Measurements from ENCODE around the gene GPR89B.
"Not testable (repeated sequence)": the region's sequence is repeated elsewhere in the genome, so short reads cannot be mapped to it uniquely, and the experiment has no call there.

Gene GPR89B

DNA sequence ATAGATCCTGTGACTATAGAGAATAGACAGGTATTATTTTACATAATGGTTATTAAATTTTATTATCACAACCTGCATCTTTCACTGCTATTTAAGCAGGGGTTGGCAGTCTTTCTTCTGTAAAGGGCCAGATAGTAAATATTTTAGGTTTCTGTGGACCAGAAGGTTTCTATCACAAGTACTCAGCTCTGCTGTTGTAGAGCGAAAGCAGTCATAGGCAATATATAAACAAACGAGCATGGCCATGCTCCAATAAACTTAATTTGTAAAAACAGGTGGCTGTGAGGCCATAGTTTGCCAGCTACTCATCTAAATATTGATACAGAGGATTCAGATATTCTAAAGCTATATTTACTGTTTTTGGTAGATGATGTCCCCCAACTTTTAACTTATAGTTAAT is 12.2 kb downstream of the GPR89B start:
- not testable (repeated sequence) for DNase-seq (ENCODE audit: low read depth)

DNA sequence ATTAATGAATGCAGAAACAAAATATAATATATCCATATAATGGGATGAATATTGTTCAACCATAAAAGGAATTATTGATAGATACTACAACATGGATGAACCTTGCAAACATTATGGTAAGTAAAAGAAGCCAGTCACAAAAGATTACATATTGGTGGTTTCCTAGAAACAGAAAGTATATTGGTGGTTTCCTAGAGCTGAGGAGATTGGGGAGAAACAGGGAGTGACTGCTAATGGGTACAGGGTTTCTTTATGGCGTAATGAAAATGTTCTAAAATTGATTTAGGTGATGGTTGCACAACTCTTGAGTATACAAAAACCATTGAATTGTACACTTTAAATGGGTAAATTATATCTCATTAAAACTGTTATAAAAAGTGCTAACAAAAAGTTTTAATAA is 14.3 kb downstream of the GPR89B start:
- not testable (repeated sequence) for DNase-seq (ENCODE audit: low read depth)

DNA sequence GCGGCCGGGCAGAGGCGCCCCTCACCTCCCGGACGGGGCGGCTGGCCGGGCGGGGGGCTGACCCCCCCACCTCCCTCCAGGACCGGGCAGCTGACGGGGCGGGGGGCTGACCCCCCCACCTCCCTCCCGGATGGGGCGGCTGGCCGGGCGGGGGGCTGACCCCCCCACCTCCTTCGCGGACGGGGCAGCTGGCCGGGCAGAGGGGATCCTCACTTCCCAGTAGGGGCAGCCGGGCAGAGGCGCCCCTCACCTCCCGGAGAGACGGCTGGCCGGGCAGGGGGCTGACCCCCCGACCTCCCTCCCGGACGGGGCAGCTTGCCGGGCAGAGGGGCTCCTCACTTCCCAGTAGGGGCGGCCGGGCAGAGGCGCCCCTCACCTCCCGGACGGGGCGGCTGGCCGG is 21.3 kb downstream of the GPR89B start:
- DNase-seq (ENCODE audit: low read depth), result not testable (repeated sequence)

DNA sequence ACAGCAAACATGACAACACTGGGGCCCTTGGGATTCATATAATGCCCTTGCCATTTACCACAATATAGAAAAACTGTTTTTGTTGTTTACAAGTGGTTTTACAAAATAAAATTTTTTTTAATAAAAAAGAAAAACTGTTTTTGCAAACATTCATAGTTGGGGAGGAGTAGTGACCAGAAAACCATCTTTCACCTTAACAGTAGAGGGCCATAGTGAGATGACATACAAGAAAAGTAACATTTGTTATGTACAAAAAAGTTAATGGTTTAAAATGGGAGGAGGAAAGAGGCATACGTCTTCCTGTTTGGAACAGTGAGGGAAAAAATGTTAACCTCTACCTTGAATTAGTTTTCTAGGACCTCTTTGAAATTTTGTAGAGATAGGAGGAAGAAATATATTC is 30.7 kb downstream of the GPR89B start:
- not testable (repeated sequence) for DNase-seq (ENCODE audit: low read depth)

DNA sequence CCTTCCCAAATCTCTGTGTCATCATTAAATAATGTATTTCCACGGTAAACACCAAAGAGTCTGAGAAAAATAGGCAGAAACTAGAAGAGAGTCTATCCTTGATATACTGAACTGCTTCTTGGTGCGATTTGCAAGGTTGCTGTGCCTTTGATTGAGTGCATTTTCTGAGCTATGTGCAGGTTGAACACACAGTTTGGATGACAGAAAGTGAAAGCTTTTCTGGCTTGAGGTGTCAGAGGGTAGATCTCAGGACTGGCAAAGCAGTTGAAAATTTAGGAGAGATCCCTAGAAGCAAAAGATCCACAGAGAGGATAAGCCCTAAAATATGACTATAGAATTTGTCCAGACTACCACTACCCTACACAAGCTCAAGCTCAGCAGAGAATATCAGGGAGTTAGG is 31.5 kb downstream of the GPR89B start:
- DNase-seq (ENCODE audit: low read depth), result not testable (repeated sequence)

DNA sequence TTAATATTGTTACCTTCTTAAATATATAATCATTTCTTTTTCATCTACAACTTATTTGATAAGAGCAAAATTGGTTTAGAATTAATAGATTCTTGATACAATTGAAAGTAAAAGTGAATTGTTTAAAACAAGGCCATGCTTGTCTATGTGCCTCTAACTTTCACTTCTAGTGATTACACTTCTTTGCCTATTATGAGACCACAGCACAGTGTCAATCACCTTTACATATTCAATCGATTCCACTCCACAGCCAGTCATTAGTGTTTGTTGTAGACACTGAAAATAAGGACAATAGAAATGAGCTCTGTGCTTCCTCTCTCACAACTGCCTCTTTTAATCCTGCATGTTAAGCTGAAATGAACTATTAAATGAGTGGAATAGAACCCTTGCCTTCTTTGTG is 36.4 kb downstream of the GPR89B start:
- DNase-seq (ENCODE audit: low read depth), result not testable (repeated sequence)

DNA sequence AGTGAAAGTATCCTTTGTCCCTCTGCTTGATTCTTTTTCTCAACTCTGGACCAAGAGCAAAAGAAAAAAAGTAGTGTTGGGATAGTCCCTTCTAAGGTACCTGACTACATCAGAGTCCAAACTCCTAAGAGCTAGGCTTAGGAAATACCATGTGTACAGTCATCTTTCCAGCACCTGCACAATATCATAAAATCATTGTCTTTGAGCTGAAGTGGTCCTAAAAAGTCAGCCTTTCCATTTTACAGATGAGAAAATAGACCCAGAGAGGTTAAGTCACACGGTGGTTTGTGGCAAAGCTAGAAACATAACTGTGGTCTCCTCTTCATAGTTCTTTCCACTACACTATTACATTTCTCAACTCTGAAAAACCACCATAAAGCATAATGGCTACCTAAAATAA is 38.4 kb downstream of the GPR89B start:
- DNase-seq (ENCODE audit: low read depth), result not testable (repeated sequence)

DNA sequence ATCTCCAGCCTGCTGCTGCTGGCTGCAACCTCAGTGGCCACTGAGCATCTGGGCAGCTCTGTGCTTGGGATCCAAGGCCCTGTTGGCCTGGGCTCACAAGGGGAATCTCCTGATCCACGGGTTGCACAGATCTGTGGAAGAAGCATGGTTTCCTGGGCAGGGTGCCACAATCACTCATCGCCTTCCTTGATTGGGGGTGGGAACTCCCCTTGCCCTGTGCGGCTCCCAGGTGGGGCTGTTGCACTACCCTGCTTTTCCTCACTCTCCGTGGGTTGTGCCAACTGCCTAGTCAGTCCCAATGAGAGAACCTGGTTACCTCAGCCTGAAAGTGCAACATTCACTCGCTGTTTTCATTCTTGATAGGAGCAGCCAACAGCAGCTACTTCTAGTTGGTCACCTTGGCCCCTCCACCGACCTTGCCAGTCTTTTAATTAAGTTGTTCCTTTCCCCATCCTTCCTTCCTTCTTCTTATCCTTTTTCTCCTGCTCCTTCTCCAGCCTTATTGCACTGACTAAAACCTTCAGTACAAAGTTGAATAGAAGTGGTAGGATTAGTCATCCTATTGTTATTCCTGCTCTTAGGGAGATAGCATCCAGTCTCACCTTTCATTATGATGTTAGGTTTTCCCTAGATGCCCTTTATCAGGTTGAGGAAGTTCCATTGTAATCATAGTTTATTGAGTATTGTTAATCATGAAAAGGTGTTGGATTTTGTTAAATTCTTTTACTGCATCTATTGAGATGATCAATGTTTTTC is 50.9 kb downstream of the GPR89B start:
- DNase-seq (ENCODE audit: low read depth), result not testable (repeated sequence)

DNA sequence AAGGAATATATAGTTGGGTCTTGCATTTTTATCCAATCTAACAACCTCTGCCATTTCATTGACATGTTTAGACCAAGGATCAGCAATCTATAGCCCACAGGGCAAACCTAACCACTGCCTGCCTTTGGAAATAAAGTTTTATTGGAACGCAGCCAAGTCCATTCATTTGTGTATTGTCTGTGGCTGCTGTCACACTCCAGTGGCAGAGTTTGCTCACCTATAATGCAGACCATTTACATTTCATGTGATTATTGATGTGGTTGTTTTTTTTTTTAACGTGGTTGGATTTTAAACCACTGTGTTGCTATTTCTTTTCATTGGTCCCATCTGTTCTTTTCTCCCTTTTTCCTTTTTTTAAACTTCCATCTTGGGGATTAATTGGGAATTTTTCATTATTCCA is 57.2 kb downstream of the GPR89B start:
- not testable (repeated sequence) for DNase-seq (ENCODE audit: low read depth)

DNA sequence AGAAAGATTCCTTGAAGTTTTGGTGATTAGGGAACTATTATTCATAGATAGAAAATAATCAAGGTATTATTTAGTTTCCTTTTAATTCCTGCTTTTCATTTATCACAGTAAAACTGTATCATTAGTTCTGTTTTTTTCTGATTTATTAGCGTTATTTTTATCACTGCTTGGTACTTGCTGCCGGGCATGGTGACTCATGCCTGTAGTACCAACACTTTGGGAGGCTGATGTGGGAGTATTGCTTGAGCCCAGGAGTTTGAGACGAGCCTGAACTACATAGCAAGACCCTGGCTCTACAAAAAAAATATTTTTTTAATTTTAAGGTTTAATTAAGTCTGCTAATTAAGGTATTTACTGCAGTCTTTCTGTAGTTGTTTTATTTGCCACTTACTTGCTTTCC is 59.7 kb downstream of the GPR89B start:
- not testable (repeated sequence) for DNase-seq (ENCODE audit: low read depth)

DNA sequence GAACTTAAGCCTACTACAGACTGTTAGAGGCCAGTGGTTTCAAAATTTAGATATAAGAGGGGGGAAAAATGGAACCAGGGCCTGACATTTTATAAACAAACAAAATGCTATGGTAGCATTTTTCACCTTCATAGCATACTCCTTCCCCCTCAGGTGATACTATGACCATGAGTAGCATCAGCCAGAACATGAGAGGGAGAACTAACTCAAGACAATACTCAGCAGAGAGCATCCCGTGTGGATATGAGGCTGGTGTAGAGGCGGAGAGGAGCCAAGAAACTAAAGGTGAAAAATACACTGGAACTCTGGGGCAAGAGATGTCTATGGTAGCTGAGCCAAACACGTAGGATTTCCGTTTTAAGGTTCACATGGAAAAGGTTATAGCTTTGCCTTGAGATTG is 64.7 kb downstream of the GPR89B start:
- not testable (repeated sequence) for DNase-seq (ENCODE audit: low read depth)

DNA sequence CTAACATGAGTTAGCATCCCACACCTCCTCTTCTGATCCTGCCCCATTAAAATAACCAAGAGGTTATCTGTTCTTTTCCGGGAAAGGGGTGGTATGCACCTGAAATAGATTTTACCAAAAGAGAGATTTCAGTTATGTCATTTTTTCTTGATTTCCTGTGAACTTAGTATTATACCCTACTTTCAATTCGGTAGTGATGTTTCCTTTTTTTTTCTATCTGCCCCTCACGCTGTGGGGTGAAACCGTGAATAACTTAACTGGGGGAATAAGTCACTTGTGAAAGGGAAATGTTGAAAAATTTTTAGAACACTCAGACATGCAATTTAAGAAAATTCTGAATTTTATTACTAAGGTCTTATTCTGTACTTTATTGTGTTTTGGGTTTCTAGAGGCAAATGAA is 65.2 kb downstream of the GPR89B start:
- not testable (repeated sequence) for DNase-seq (ENCODE audit: low read depth)

DNA sequence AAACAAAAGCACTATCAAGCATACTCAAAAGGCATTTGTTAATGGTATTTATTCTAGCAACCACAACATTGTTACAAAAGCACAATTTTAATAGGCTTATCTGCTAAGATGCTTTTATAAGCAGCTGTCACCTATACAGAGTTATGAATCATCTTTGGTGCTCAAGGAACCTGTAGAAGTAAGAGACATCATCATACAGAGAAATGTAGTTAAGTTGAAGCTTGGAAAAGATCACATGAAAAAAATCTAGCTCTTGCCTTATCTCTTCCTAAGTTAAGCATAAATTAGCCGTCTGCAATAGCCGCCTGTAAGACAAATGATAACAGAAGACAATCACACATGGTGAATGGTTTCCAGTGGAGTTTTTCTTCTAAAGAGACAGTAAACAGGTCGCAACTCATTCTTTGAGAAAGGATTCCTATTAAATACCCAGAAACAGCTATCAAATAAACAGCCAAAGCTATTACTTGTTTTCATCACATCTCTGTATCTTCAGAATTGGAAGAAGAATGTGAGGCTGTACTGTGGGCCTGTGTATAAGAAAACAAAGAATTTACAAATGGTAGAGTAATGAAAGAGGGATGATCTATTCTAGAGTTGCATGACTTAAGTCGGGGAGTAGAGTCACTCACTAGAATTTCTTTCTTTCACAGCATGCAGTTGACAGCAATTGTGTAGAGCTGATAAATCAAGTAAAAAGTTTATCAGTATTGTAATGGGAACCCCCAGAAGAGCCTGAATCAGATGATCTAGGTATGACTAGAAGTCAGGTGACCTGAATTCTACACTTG is 65.8 kb downstream of the GPR89B start:
- DNase-seq (ENCODE audit: low read depth), result not testable (repeated sequence)

DNA sequence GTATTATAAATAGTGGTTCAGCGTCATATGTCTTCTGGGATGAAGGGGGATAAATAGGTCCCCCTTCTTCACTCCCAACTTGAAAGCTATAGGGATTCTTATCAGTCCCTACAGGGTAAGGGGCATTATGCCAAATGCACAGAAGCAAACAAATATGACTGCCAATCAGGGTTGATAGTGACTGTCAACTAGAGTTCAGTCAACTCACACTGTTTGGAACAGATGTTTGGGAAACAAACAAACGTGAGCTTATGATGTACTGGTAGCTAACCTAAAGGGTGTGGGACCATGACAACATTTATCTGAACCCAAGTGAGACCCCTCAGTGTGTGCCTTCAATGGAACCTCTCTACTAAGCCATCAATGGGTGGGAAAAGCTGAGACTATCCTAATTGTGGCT is 67.9 kb downstream of the GPR89B start:
- DNase-seq (ENCODE audit: low read depth), result not testable (repeated sequence)

DNA sequence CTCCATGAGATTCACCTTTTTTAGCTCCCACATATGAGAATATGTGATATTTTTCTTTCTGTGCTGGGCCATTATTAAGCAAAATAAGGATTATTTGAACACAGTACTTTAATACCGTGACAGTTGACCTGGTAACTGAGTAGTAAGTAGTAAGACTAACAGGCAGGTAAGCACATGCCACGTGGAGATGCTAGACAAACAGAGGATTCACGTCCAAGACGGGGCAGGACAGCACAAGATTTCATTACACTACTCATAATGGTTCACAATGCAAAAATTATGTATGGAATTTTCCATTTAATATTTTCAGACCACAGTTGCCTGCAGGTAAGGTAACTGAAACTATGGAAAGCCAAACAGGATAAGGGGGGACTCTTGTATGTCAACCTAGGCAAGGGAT is 79.5 kb downstream of the GPR89B start:
- DNase-seq (ENCODE audit: low read depth), result not testable (repeated sequence)

DNA sequence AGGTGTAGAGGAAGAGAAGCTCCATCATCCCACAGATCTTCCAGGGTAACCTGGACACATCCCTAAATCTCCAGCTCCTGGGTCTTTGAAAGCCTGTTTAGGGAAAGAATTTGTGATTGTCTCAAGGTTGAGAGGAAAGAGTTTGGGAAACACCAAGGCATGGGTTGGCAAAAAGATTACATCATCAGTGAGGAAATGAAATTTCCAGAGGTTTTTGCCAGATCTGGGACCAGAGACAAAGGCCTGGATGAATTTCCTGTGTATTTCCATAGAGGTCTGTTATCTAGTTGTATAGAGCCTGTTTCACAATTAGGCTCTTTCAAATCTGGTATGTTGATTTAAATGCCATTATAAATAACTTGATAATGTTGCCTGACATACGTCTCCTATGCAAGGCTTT is 82.3 kb downstream of the GPR89B start:
- no peak for DNase-seq (ENCODE audit: low read depth)

DNA sequence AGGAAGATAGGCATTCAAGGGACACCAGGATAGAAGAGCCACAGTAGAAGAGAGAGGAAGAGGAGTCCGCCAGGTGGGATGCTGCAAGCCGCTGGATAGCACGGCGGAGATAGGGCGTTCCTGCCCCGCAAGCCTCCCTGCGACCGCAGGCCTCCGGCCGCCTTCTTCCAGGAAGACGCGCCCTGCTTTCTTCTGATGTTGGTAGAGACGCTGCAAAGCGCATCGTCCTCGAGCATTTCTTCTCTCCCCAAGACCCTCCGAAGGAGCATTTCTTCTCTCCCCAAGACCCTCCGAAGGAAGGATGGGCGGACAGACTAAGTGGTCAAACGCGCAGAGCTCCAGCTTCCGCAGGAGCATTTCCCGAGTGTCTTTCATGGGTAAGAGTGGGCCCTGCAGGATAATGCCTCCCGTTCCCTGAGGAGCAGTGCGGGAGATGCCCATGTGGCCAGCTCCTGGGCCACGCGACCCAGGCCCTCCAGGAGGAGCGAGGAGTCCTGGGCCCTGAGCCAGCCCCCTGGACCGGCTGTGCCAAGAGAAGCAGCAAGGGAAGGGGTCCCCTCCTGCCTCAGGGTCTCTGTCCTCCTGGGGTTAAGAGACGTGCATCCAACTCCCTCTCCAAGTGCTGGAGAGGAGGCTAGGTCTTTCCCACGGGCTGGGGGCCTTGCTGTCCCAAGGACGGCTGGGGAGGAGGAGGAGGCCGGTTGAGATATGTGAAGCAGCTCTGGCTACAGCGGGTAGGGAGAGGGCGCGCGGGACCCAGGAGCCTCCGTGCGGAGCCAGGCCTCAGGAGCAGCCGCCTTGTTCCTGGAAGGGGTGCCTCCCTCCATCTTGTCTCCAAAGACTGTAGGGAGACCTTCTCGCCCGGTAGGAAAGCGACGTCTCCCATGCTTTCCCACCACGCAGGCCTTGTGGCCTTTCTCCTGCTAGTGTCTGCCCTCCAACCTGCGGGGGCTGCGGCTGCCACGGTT is 85.2 kb downstream of the GPR89B start:
- not testable (repeated sequence) for DNase-seq (ENCODE audit: low read depth)

DNA sequence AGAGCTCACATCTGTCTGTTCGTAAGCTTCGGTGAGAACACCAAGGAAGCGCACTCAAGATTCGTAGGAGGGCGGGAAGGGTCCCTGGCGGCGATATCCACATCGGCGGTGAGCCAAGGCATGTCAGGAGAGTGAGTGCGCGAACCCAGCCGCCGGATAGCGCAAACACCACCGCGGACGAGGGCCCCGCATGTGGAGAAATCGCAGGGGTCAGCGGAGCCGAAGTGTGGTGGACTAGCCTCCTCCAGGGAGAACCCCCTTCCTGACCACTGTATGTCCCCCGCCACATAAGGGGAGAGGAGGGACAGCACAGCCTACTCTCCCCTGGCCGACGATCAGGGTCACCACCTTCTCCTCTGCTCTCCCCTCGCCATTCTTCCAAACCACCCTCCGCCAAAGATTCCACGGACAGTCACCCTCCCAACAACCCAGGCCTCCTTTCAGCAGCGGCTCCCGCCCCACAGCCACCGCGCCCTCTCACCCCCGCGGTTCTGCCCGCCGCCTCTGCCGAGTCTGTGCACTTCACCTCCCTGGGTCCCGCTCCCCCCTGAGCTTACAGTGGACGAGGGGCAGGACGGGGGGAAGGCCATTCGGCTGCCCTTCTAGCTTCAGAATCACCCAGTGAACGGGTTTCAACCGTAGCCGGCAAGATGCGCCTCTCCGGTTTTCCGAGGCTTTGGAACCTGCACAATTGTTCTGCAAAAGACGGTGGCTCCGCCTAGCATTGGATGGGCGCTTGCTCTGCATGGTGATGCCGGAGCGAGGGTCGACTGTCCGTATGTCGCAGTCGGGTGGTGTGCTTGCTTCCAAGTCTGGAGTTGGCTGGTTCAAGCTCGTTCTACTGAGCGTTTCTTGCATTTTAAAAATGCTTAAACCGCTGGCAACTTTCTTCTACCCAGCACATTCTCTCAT is 86.3 kb downstream of the GPR89B start:
- DNase-seq (ENCODE audit: low read depth), result not testable (repeated sequence)

DNA sequence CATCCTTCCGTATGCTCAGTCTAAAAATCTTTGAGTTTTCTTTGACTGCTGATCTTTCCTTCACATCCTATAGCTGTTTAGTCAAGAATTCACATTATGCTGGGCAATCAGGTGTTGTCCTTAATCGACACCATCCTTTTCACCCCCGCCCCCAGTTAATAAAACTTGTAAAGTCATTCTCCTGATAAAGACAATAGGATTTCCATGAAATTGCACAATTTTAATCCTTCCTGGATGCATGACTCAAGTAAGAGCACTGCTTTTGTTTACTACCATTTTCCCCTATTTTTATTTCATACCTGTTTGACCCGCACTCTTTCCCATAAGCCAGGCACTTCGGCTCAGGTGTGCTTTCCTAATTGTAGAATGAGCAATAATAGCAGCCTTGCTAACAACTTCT is 96.7 kb downstream of the GPR89B start:
- not testable (repeated sequence) for DNase-seq (ENCODE audit: low read depth)

DNA sequence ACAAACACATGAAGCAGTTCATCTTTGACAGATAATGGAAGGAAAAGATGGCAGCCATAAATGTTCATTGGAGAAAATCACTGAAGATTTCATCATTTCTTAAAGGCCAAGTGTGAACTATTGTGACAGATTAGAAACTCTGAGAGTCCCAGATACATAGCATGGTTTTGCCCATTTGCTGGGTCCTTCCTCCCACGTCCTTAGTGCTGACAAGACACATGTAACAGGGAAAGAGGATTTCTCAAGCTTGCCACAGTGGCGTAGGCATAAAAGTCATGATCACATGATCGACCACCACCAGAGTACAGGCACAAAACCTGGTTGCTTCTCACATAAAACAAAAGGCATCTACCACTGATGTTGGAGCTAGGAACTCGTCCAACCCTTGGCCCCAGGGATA is 98.8 kb downstream of the GPR89B start:
- not testable (repeated sequence) for DNase-seq (ENCODE audit: low read depth)

DNA sequence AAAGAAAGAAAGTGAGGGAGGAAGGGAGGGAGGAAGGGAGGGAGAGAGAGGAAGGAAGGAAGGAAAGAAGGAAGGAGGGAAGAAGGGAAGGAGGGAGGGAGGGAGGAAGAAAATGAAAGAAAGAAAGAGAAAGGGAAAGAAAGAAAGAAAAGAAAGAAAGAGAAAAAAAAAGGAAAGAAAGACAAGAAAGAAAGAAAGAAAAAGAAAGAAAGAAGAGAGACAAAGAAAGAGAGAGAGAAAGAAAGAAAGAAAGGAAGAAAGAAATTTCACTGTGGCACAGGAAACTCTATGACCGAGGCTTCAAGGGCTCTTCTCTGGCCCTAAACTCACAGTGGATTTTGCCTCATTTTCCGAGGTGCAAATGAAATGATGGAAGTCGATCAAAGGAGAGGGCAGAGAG is 104.0 kb downstream of the GPR89B start:
- DNase-seq (ENCODE audit: low read depth), result not testable (repeated sequence)

Measured in activated T-helper 1 cell treated with Interleukin-2 at 50 U/mL for 16 hours (primary cell).